K562 (cell line): ENCODE results near the gene TSC1.

Source experiments
- CBX2 ChIP-seq: fragments of 200-600 bp; sonication (generic); IDR thresholded peaks from one replicate; pipeline ENCODE4 v1.6.1; 2012; ENCODE audit warnings: mild to moderate bottlenecking, low read length, inconsistent platforms; ENCODE audit not compliant: insufficient read depth, poor library complexity, severe bottlenecking
- CTCF ChIP-seq, 3 experiments: IDR thresholded peaks in 2 of 3; conservative IDR thresholded peaks in 1 of 3; 2 replicates each; pipeline ENCODE4 v1.5.1; 2011 to 2012; ENCODE audit warnings: low read length in 3 of 3, mild to moderate bottlenecking in 3 of 3, control low read depth in 2 of 3, improper control_type of control experiment in 1 of 3, inconsistent platforms in 1 of 3, low read depth in 1 of 3, mixed read lengths in 1 of 3, moderate library complexity in 1 of 3; ENCODE audit not compliant: insufficient read depth in 2 of 3
- EP300 ChIP-seq: IDR thresholded peaks from 2 replicates; pipeline ENCODE4 v1.6.1; 2012; ENCODE audit warnings: low read length, improper control_type of control experiment
- POLR2A ChIP-seq: fragments of 450-650 bp; conservative IDR thresholded peaks from 2 replicates; pipeline ENCODE4 v1.6.1; 2016
- RAD21 ChIP-seq, 2 experiments: fragments of 250-450 bp in 1 of 2; fragments of 450-650 bp in 1 of 2; sonication (Bioruptor Pico) in 1 of 2; formaldehyde crosslinking in 1 of 2; IDR thresholded peaks in 1 of 2; conservative IDR thresholded peaks in 1 of 2; 2 replicates each; pipeline versions ENCODE4 v1.4.0 to v1.8.0; 2020 to 2022; ENCODE audit warnings: mild to moderate bottlenecking in 2 of 2, moderate library complexity in 1 of 2
- SP1 ChIP-seq: sonication (generic); formaldehyde crosslinking; IDR thresholded peaks from 2 replicates; pipeline ENCODE4 v1.8.1; 2022; ENCODE audit warnings: mild to moderate bottlenecking, missing genetic modification reagents
- STAT5A ChIP-seq: IDR thresholded peaks from 2 replicates; pipeline ENCODE4 v1.6.1; 2012; ENCODE audit warnings: low read length, inconsistent platforms, borderline replicate concordance
- ZNF121 ChIP-seq: sonication (generic); formaldehyde crosslinking; conservative IDR thresholded peaks from 2 replicates; pipeline ENCODE4 v1.8.0; 2022; ENCODE audit warnings: missing genetic modification reagents
- ZNF24 ChIP-seq: fragments of 450-650 bp; IDR thresholded peaks from 2 replicates; pipeline ENCODE4 v1.6.1; 2016
- ZNF740 ChIP-seq, 3 experiments: fragments of 200-800 bp in 1 of 3; sonication (Bioruptor generic) in 1 of 3; sonication (generic) in 1 of 3; formaldehyde crosslinking in 1 of 3; IDR thresholded peaks; 2 replicates each; pipeline versions ENCODE4 v1.6.1 to v1.8.0; 2016 to 2022; ENCODE audit warnings: mild to moderate bottlenecking in 2 of 3, missing compliant biosample characterization in 2 of 3, missing genetic modification characterization in 2 of 3, missing genetic modification reagents in 1 of 3
- ZNF76 ChIP-seq: fragments of 250-450 bp; sonication (Bioruptor Pico); IDR thresholded peaks from 2 replicates; pipeline ENCODE4 v1.4.0; 2020; ENCODE audit warnings: mild to moderate bottlenecking, moderate library complexity, borderline replicate concordance
- TF ChIP-seq, protein P1 (sequence below): sonication (generic); formaldehyde crosslinking; IDR thresholded peaks from 2 replicates; pipeline ENCODE4 v1.9.0; 2022; ENCODE audit warnings: mild to moderate bottlenecking, missing genetic modification reagents

- TF ChIP-seq CTCF (IDR thresholded peaks at IDR 0.05 in 2 of 3, conservative IDR thresholded peaks at IDR 0.05 in 1 of 3; ENCODE audit: insufficient read depth in 2 of 3, low read depth in 1 of 3, low read length in 3 of 3), result no peak
- no peak for TF ChIP-seq ZNF76 (CRISPR knock-in tag)
- TF ChIP-seq, protein P1, sequence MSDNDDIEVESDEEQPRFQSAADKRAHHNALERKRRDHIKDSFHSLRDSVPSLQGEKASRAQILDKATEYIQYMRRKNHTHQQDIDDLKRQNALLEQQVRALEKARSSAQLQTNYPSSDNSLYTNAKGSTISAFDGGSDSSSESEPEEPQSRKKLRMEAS (CRISPR knock-in tag), result no peak
- no peak for TF ChIP-seq SP1 (CRISPR knock-in tag)
- no peak for TF ChIP-seq EP300
- TF ChIP-seq STAT5A, result no peak
- TF ChIP-seq POLR2A, result no peak
- no peak for TF ChIP-seq ZNF24
- no peak for TF ChIP-seq ZNF121 (CRISPR knock-in tag)
- no peak for TF ChIP-seq CBX2
- TF ChIP-seq ZNF740 (CRISPR knock-in tag; IDR thresholded peaks at IDR 0.05), result no peak
- no peak for TF ChIP-seq ZNF740 (tag; IDR thresholded peaks at IDR 0.05)
- TF ChIP-seq RAD21 (CRISPR knock-in tag; conservative IDR thresholded peaks at IDR 0.05 in 1 of 2, IDR thresholded peaks at IDR 0.05 in 1 of 2), result no peak
Measured at GRCh38 chr9:132869266-132869665, 75.2 kb downstream of the TSC1 start.
